ENCODE results near the gene LRRC28.
"Not testable (repeated sequence)": the region's sequence is repeated elsewhere in the genome, so short reads cannot be mapped to it uniquely, and the experiment has no call there.

LRRC28 gene

GRCh38 chr15:99345242-99345641, 94.0 kb downstream of the LRRC28 start:
- DNase-seq, result no peak

GRCh38 chr15:99345832-99346462, 94.7 kb downstream of the LRRC28 start:
- DNase-seq, result no peak

DNA sequence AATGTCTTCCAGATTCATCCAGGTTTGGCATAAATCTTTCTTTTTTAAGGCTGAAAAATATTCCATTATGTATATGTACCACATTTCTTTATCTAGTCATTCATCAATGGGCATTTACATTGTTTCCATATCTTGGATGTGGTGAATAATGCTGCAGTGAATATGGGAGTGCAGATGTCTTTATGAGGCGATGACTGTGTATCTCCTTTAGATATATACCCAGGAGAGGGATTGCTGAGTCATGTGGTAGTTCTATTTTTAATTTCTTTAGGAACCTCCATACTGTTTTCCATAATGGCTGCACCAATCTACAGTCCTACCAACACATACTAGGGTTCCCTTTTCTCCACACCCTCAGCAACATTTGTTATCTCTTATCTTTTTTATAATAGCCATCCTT, 96.3 kb downstream of the LRRC28 start:
- no peak for DNase-seq

DNA sequence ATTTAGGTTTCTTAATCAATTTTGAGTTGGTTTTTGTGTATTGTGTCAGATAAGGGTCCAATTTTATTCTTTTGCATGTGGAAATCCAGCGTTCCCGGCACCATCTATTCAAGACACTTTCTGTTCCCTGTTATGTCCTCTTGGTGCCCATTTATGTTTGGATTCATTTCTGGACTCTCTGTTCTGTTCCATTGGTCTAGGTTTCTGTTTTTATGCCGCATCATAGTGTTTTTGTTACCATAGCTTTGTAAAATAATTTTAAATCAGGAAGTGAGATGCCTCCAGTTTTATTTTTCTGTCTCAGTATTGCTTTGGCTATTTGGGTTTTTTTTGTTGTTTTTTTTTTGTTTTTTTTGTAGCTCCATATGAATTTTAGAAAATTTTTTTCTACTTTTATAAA, 97.1 kb downstream of the LRRC28 start:
- DNase-seq, result no peak

- no peak for DNase-seq
Measured at GRCh38 chr15:99350408-99350807, 99.1 kb downstream of the LRRC28 start.

DNA sequence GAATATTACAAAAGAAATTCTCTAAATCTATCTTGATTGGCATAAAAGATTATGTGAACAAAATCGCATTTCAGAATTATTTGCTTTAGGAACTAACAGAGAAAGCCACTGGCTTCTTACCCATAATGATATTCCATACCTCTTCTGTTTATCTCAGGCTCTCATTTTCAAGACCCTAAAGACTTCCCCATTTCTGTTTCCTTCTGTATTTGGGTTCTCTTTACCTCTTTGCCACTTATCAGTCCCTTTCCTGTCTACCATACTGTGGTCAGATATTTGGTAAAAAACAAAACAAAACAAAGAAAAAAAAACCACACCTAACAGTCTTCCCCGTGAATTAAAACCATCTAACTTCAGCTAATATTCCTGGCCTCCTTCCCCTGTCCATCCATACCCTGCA, 108.5 kb downstream of the LRRC28 start:
- DNase-seq, result no peak

- no peak for DNase-seq
Measured at GRCh38 chr15:99361545-99362185, 110.4 kb downstream of the LRRC28 start.

DNA sequence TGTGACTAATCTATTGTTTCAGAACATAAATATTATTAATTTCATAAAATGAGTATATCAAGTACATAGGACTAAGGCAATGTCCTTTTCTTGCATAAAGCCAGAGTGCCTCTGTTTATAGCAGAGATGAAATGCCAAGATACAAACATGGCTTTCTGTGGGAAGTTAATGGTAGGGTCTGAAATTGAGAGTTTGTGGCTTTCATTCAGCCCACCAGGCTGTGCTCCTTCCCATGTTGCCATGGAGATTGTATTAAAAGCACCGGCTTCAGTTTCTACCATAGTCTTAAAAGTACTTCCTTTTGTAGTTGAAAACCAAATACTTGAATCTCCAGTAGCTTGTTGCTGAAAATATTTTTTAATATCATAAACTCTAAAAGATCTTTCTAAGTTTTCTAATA, 114.0 kb downstream of the LRRC28 start:
- DNase-seq, result no peak

DNA sequence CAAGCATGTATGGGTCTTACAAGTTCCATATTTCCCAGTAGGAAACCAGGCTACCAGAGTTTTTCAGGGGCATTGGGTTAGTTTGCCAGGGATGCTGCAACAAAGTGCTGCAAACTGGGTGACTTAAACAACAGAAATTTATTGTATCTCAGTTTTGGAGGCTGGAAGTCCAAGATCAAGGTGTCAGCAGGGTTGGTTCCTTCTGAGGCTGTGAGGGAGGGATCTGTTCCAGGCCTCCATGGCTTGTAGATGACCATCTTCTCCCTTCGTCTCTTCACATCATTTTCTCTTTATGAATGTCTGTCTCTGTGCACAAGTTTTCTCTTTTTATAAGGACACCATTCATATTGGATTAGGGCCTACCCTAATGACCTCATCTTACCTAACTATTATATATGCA, 114.7 kb downstream of the LRRC28 start:
- DNase-seq, result no peak

GRCh38 chr15:99368743-99369142, 117.5 kb downstream of the LRRC28 start:
- no peak for DNase-seq

DNA sequence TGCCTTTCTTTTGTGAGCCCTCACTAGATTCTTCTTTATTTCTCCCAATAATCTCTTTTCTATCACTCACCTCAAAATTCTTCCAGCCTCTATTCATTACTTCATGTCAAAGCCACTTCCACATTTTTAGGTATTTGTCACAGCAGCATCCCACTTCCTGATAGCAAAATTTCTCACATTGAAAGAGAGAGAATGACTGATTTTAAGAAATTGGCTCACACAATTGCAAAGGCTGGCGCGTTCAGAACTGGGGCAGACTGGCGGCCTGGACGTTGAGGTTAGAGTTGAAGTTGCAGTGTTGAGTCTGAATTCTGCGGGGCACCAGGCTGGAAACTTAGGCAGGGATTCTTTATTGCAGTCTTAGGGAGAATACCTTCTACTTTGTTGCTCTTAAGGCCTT, 117.9 kb downstream of the LRRC28 start:
- no peak for DNase-seq

- no peak for DNase-seq
Measured at GRCh38 chr15:99371180-99372103, 120.2 kb downstream of the LRRC28 start.

GRCh38 chr15:99385005-99385669, 133.9 kb downstream of the LRRC28 start:
- no peak for DNase-seq

DNA sequence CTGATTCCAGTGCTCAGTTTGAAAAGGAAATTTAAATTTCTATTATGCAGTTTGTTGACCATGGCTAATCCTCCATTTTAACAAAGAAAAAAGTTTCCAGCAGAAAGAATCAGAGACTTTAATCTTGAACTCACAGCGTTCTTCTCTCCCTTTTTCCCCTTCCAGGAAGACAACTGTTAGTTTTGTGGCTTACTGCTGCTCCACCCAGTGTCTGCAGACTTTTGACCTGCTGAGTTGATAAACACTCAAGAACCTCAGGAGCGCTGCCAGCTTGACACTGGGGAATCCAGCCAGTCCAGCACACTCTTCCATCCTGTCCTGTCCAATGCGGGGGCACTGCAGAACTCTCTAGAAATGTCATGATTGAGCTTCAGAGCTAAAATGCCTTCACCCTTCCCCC, 134.6 kb downstream of the LRRC28 start:
- no peak for DNase-seq

DNA sequence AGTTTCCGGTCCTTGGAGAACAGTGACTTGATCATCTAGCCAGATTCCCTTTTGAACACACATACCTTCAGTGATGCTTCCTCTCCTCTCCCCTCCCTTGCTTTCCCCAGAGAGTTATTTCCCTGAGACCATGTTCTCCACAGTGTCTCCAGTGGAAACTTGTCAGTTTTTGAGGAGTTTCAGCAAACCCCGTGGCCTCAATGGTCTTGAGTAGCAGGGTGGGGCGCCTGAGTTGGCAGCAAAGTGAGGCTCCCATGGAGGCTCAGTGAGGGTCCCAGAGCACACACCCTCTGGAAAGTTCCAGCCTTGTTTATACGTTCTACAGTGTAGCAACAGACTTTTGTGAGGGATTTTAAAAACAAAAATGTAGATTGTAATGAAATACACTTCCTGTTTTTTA, 135.1 kb downstream of the LRRC28 start:
- DNase-seq, result no peak

- DNase-seq, result no peak
Measured at GRCh38 chr15:99387421-99388168, 136.3 kb downstream of the LRRC28 start.

DNA sequence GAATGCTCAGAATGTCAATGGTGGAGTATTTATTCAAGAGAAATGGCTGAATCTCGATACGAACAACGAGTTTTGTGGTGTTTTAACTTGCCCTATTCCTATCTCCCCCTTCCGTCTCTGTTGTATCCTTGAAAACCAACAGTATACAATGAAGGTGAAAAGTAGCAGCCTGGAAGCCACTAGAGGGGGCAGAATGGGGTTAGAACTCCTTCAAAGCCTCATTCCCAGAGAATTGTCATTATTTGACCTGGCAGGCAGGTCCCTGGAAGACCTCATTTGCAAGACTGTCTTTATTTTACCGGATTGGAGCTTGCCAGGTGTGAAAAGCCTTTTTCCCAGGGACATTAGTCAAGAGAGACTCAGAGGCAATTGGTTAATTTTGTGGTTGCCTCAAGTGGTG, 139.4 kb downstream of the LRRC28 start:
- no peak for DNase-seq

DNA sequence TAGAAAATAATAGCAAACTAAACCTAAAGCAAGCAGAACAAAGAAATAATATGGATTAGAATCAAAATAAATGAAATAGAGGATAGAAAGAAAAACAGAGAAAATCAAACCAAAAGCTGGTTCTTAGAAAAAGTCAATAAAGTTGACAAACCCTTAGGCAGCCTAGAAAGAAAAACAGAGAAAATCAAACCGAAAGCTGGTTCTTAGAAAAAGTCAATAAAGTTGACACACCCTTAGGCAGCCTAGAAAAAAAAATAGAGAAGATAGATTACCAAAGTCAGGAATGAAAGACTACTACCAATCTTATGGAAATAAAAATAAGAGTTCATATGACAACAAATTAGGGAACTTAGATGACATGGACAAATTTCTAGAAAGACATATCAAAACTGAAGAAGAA, 142.4 kb downstream of the LRRC28 start:
- DNase-seq, result no peak

GRCh38 chr15:99396375-99396774, 145.1 kb downstream of the LRRC28 start:
- no peak for DNase-seq

DNA sequence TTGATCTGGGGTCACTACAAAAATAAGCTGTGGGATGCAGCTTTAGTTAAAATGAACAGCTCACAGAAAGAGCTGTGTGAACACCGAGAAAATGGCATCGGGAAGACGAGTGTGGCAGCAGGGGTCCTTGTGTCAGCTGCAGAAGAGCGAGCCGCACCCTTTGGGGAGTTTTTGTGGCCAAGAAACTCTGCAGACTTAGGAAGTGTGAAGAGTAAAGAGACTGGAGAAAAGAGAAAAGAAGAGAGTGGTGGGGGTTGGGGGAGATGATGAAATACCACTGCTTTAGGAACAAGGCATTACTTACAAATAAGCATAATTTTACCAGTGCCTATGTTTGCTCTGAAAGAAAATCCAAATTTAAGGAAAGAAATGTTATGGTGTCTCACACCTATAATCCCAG, 147.8 kb downstream of the LRRC28 start:
- DNase-seq, result no peak

DNA sequence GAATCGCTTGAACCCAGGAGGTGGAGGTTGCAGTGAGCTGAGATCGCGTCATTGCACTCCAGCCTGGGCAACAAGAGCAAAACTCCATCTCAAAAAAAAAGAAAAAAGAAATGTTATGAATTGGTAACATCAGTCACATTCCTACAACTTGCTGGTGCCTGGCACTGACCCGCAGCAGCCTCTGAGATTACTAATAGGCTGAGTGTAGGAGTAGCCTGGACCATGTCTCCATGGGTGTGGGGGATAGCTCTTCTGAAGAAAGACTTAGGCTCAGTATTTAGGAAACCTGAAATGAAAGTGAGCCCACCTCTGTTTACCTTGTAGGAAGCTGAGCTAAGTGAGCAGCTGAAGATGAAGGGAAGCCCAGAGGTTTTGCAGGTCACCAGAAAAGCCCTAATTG, 148.3 kb downstream of the LRRC28 start:
- DNase-seq, result no peak

DNA sequence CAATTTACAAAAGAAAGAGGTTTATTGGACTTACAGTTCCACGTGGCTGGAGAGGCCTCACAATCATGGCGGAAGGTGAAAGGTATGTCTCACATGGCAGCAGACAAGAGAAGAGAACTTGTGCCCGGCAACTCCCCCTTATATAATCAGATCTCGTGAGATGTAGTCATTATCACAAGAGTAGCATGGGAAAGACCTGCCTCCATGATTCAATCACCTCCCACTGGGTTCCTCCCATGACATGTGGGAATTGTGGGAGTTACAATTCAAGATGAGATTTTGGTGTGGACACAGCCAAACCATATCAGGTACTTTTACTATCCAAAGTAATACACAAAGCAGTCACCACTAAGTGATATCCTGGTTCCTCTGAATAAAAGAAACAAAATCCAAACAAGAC, 149.9 kb downstream of the LRRC28 start:
- not testable (repeated sequence) for DNase-seq

Data from activated naive CD4-positive, alpha-beta T cell treated with anti-CD3 and anti-CD28 coated beads, Interleukin-2, amount 50 U/mL, for 16 hours (primary cell).